Stimulated activated CD8-positive, alpha-beta memory T cell treated with anti-CD3 and anti-CD28 coated beads, Interleukin-2, amount 100 ng/mL, for 48 hours (primary cell): Measurements from ENCODE around the gene SOX9.
"Not testable (repeated sequence)": the region's sequence is repeated elsewhere in the genome, so short reads cannot be mapped to it uniquely, and the experiment has no call there.

Experiments
- DNase-seq, 2 donors: peaks; one replicate each; pipeline ENCODE4 v3.0.0-alpha.2; 2020; ENCODE audit warnings: low read depth in 2 of 2

The SOX9 gene

GRCh38 chr17:72111336-72111923, 9.4 kb upstream of the SOX9 start:
- DNase-seq: no peak

- not testable (repeated sequence) for DNase-seq
Observed at GRCh38 chr17:72111926-72112325, 8.9 kb upstream of the SOX9 start.

GRCh38 chr17:72113751-72114150, 7.1 kb upstream of the SOX9 start:
- no peak for DNase-seq

DNA sequence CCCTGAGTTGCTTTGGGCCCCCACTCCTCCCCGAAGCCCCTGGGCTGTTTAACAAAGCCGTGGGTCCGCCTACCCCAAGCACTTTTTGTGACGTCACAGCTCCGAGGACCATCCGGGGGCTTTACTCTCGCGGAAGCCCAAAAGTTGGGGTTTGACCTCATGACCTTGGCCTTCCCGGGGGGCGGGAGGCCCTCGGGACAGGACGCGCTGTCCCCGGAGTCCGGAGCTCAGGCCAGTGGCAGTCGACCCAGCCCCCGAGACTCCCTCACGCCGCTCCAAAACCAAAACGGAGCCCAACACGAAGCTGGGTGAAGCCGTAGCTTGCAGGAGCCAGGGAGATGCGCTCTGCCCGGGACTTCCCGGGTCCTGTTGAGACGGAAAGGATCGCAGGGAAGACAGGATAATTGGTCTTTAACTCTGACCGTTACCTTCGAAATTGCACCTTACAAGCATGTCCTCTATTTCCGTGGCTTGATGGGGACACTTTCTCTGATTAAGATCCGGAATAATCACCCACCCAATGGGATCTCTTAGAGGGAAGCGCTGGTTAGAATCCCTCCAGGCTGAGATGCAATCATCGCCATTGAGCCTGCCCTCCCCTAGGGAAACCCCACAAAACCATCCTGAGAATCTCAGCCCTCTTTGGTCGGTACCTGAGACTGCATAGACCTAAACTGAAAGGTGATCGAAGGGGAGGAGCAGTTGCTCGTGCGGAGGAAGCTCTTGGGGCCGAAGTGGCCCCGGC, 4.9 kb upstream of the SOX9 start:
- no peak for DNase-seq

DNA sequence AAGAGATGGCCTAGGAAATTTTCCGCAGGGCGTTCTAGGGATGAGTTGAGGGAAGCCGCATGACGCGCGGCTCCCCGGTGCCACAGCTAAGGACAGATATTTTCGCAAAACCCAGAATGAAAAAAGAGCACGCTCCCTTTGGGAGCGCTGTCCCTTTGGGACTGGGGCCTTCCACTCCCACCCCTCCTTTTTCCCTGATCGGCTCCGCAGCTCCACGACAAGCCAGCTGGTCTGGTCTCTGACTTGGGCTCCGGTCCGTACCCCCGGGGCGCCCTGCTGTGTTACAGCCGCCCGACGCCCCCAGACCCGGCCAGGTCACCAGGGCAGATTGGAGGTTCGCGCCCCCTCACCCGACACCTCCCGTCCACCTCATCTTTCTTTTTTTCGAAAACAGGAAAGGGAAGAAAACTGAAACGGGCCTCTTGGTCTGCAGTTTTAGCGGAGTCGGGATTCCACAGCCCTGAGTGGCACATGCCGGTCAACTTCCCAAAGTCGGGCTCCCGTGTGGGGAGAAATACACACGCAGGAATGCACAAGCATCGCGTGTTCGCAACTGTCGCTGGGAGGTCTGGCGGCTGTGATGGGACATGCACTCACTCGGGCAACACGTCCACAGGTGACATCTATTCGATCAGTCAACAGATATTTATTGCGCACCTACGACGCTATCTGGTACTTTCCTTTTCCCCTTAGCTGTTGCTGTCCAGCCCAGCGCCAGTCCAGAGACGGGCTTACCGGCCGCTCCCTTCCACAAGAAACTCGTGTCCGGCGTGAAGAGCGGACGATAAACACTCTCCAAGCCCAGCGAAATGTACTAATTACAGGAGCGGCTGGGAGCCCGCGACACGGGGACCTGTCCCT, 3.9 kb upstream of the SOX9 start:
- DNase-seq: no peak

DNA sequence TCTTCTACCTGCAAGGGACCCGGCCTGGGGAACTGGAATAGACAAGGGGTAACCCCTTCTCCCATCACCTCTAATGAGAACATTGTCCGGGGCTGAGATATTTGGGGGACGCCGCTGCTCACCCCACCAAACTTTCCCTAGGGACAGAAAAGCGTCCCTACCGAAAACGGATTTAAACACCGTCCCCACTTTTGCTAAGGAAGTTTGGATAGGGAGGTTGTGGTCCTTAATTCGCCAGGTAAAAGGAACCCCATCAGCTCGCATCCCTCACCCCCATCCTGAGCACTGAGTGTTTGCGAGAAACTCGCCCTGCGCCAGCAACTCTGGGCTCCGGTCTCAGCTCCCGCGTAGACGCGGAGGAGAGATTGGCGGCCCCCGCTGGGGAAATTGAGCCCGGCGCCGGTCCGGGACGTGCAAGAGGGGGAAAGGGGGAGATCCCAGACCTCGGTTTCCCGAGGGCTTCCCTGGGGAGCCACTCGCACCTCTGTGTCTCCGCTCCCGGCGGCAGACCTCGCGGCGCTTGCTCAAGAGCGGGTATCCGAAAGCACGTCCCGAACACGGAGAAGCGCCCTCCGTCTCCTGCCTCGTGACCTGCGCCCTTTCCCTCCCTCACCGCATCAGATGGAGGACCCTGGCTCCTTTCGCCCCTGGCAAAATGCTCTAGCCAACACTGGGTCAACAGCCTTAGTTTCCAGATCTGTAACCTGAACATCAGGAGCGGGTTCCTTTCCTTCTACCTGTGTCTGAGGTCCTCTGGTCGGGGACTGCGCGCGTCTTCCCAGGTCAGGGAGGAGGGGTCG, 3.1 kb upstream of the SOX9 start:
- DNase-seq: no peak

GRCh38 chr17:72118335-72119076, 2.3 kb upstream of the SOX9 start:
- no peak for DNase-seq

- no peak for DNase-seq
Observed at GRCh38 chr17:72119077-72119872, 1.5 kb upstream of the SOX9 start.

GRCh38 chr17:72119873-72120641, 763 bp upstream of the SOX9 start:
- no peak for DNase-seq

DNA sequence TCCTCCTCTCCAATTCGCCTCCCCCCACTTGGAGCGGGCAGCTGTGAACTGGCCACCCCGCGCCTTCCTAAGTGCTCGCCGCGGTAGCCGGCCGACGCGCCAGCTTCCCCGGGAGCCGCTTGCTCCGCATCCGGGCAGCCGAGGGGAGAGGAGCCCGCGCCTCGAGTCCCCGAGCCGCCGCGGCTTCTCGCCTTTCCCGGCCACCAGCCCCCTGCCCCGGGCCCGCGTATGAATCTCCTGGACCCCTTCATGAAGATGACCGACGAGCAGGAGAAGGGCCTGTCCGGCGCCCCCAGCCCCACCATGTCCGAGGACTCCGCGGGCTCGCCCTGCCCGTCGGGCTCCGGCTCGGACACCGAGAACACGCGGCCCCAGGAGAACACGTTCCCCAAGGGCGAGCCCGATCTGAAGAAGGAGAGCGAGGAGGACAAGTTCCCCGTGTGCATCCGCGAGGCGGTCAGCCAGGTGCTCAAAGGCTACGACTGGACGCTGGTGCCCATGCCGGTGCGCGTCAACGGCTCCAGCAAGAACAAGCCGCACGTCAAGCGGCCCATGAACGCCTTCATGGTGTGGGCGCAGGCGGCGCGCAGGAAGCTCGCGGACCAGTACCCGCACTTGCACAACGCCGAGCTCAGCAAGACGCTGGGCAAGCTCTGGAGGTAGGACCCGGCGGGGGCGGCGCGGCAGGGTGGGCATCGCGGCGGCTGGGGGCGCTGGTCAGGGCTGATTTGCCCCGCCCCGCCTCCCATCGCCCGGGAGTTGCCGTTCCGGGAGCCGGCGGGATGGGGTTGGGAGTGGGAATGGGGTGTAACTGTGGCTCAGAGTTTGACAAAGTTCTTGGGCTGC, 567 bp downstream of the SOX9 start:
- no peak for DNase-seq

DNA sequence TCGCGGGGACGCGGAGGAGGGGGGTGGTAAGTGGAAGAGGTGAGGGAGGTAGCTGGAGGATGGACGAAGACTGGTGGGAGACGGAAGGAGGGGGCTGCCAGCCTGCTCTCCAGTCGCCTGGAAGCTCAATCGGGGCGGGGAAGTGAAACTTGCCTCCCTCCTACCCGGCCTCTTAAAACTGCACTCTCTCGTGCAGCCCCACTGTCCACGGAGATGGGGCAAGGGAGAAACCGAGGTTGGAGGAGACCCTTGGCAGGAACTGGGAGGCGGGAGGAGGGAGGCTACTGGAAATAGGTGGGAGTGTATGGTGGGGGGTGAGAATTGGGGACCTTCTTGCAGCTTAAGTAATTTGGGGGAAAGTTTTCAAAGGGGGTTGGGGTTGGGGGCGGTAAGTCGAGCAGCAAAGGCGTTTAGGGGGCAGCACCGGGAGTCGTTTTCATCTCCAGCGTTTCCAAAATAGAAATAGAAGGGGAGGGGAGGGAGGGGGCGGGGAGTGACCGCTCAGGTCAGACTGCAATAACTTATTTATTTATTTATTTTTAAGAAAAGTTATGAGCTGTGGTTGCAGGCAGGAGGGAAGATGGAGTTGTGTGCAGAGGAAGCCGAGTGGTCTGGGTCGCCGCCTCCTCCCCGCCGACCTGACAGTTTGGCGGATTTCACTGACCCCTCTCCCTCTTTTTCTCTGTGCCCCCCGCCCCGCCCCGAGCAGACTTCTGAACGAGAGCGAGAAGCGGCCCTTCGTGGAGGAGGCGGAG, 1.4 kb downstream of the SOX9 start:
- no peak for DNase-seq

DNA sequence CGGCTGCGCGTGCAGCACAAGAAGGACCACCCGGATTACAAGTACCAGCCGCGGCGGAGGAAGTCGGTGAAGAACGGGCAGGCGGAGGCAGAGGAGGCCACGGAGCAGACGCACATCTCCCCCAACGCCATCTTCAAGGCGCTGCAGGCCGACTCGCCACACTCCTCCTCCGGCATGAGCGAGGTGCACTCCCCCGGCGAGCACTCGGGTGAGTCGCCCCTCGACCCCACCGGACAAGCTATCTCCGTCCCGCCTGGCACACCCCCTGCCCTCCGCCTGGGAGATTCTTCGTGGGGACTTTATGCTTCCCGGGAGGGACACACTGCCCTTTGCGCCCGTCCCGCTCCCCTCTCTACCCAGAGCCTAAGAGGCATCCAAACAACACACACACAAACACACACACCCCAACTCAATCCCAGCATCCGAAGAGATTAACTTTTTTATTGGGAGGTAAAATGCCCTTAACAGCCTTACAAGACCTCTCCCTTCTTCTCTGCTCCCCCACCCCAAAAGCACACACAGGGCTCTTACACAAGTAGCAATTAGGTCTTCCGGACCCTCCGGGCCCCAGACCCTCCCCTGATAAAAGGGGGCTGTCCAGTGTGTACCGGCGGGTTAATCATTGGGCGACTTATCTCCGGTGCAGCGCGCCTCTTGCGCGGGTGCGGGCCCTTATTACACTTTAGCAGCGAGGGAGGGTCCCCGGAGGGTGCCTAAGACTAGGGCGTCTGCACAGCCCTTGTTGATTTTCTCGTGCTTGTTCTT, 2.1 kb downstream of the SOX9 start:
- DNase-seq: no peak

GRCh38 chr17:72123530-72124437, 3.0 kb downstream of the SOX9 start:
- no peak for DNase-seq

GRCh38 chr17:72124438-72124775, 3.6 kb downstream of the SOX9 start:
- DNase-seq: no peak

GRCh38 chr17:72125226-72125651, 4.4 kb downstream of the SOX9 start:
- no peak for DNase-seq

DNA sequence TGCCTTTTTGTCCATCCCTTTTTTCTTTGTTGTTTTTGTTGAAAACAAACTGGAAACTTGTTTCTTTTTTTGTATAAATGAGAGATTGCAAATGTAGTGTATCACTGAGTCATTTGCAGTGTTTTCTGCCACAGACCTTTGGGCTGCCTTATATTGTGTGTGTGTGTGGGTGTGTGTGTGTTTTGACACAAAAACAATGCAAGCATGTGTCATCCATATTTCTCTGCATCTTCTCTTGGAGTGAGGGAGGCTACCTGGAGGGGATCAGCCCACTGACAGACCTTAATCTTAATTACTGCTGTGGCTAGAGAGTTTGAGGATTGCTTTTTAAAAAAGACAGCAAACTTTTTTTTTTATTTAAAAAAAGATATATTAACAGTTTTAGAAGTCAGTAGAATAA, 4.9 kb downstream of the SOX9 start:
- DNase-seq: no peak
